BJ (cell line): Measurements from ENCODE around the gene TMEM52B. TPM values are rescaled to one million over a fixed set of nuclear protein-coding genes. Genes with fewer than 3 reads are reported as not detected.

ENCODE experiments used
- CTCF ChIA-PET: fragments of 350-600 bp; formaldehyde crosslinking; extraction: SDS; loops from one replicate; lab custom pipeline; 2021; ENCODE audit warnings: antibody characterized with exemption, inconsistent platforms; lab: Yijun Ruan, JAX
- POLR2A ChIA-PET: fragments of 300-600 bp; sonication (Branson Sonifier 250); formaldehyde crosslinking; extraction: SDS; loops from one replicate; lab custom pipeline; 2021; ENCODE audit warnings: antibody characterized with exemption; lab: Charles Lee
- DNase-seq: peaks from one replicate; pipeline ENCODE4 v3.0.0-alpha.2; 2011; ENCODE audit warnings: low read depth
- H3K27me3 ChIP-seq: 2 replicates; pipeline ENCODE4 v1.6.0; 2011; ENCODE audit warnings: low read length; ENCODE audit not compliant: control insufficient read depth, insufficient read depth
- H3K36me3 ChIP-seq: 2 replicates; pipeline ENCODE4 v1.5.1; 2011; ENCODE audit warnings: low read length; ENCODE audit not compliant: control insufficient read depth, insufficient read depth
- H3K4me3 ChIP-seq: 2 replicates; pipeline ENCODE4 v1.5.1; 2011; ENCODE audit warnings: low read depth, mild to moderate bottlenecking, control low read depth, low read length
- polyA plus RNA-seq: library from polyadenylated mRNA; depleted of rRNA; stranded (reverse); fragments of >200 nt; gene quantifications from 2 replicates; pipeline ENCODE4 v1.2.3, GENCODE V29; 2011
- TF ChIP-seq, protein P1 (sequence below): IDR thresholded peaks from 2 replicates; pipeline ENCODE4 v1.5.1; 2011; ENCODE audit warnings: low read depth, mild to moderate bottlenecking, control low read depth, inconsistent platforms, low read length, moderate library complexity; ENCODE audit not compliant: insufficient read depth

Gene TMEM52B
- polyA plus RNA-seq, 1 experiment, result 0.85 TPM

DNA sequence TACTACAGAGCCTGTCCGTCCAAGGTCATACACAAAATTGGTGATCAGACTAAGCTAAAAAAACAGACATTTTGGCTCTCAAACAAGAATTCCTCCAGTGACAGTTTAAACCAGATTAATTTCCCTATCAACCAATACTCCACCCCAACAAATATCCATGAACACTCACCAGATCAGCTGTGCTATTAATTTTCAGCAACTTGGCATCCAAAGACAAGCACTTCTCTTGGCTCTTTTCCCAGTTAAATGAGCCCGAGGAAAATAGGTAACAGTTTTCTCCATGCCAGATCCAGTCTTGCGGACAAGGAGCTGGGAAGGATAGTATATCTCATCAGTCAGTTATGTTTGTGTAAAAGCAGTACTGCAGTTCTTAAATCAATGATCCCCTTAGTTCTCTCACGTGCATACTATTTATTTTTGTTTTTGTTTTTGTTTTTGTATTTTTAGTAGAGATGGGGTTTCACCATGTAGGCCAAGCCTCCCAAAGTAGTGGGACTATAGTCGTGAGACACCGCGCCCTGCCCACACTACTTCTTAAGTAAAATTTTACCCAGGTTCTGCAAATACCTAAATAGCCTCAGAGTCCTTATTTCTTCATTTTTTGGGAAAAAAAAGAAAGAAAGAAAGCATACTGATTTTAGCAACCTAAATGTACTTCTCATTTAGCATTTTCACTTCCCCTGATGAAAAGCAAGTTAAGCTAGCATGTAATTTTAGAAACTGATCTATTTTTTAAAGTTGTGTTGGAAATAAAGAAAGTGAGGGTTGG, 18.0 kb upstream of the TMEM52B start:
- Histone ChIP-seq H3K4me3 (no peak overlapping the region), H3K27me3 (no peaks in the 10 kb centered on the region), H3K36me3 (no peaks in the 10 kb centered on the region)
- no peak for DNase-seq
- ChIA-PET CTCF (interaction anchor here (1.5 to 1.6 kb wide), 2 partner anchors 29 to 64 kb away, joined by 3 to 4 read pairs; no protein-coding TSS in a partner anchor), POLR2A (no interaction called here)
- TF ChIP-seq, protein P1, sequence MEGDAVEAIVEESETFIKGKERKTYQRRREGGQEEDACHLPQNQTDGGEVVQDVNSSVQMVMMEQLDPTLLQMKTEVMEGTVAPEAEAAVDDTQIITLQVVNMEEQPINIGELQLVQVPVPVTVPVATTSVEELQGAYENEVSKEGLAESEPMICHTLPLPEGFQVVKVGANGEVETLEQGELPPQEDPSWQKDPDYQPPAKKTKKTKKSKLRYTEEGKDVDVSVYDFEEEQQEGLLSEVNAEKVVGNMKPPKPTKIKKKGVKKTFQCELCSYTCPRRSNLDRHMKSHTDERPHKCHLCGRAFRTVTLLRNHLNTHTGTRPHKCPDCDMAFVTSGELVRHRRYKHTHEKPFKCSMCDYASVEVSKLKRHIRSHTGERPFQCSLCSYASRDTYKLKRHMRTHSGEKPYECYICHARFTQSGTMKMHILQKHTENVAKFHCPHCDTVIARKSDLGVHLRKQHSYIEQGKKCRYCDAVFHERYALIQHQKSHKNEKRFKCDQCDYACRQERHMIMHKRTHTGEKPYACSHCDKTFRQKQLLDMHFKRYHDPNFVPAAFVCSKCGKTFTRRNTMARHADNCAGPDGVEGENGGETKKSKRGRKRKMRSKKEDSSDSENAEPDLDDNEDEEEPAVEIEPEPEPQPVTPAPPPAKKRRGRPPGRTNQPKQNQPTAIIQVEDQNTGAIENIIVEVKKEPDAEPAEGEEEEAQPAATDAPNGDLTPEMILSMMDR, result no peak

DNA sequence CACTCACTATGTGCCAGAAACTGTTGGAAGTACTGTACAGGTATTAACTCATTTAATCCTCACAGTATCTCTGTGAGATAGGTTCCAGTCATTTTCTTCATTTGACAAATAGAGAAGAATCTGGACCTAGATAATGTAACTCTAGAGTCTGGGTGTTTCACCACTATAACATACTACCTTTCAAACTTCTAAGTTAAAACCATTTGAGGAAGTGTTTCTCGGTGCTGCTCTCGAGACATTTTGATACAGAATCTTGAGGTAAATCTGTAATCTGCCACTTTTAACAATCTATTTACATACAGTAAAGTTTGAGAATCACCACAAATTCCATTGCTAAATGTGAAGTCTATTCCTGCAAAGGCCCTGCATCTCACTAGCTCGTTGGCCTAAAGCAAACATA, 15.7 kb upstream of the TMEM52B start:
- CTCF ChIA-PET, result interaction anchor here (0.6 to 2.9 kb wide), 3 partner anchors 8 to 80 kb away, joined by 3 to 15 read pairs (median 3); no protein-coding TSS in a partner anchor
- Histone ChIP-seq H3K36me3 (no peaks in the 10 kb centered on the region), H3K4me3 (no peak overlapping the region), H3K27me3 (no peaks in the 10 kb centered on the region)
- TF ChIP-seq, protein P1, result no peak
- POLR2A ChIA-PET, result no interaction called here
- no peak for DNase-seq

DNA sequence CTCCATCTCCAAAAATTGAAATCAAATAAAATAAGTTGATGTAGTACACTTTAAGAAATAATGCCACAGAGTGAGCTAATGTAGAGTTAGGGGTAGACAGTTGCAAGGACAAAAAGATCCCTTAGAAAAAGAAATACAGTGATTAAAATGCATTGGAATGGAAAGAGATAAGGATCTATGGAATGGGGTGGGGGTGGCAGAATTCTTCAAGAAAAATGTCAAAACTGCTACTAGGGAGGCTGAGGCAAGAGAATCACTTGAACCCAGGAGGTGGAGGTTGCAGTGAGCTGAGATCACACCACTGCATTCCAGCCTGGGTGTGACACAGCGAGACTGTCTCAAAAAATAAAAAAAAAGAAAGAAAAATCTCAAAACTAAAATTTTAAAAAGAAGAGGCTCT, 13.4 kb upstream of the TMEM52B start:
- TF ChIP-seq, protein P1, result no peak
- CTCF ChIA-PET, result interaction anchor here (2.9 kb wide), 1 partner anchor 12 kb away, joined by 15 read pairs; no protein-coding TSS in a partner anchor
- DNase-seq, result no peak

DNA sequence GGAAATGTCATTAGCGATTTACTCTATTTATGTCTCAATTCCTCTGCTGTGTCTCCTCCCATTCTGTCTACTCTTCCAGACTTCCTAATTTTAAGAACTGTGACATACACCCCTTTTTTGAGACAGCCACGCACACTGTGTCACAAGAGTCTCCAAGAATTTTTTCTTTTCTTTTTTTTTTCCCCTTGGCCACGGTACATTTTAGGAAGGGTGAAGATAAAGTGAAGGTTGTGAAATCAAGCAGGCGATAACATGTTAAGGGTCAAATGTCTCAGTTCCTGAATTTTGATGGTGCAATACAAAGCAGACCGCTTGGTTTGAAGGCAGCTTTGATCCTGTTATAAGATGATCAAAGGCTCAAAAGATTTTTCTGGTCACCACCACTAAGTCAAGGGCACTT, 11.2 kb upstream of the TMEM52B start:
- H3K36me3 ChIP-seq, result no peaks in the 10 kb centered on the region
- H3K4me3 ChIP-seq, result no peak overlapping the region
- POLR2A ChIA-PET, result no interaction called here
- TF ChIP-seq, protein P1, result no peak
- CTCF ChIA-PET, result no interaction called here
- no peaks in the 10 kb centered on the region for H3K27me3 ChIP-seq
- no peak for DNase-seq

More for the DNA sequence above, 13.4 kb upstream of the TMEM52B start:
- POLR2A ChIA-PET, result no interaction called here
- no peaks in the 10 kb centered on the region for H3K36me3 ChIP-seq
- H3K27me3 ChIP-seq, result no peaks in the 10 kb centered on the region
- H3K4me3 ChIP-seq, result no peak overlapping the region

DNA sequence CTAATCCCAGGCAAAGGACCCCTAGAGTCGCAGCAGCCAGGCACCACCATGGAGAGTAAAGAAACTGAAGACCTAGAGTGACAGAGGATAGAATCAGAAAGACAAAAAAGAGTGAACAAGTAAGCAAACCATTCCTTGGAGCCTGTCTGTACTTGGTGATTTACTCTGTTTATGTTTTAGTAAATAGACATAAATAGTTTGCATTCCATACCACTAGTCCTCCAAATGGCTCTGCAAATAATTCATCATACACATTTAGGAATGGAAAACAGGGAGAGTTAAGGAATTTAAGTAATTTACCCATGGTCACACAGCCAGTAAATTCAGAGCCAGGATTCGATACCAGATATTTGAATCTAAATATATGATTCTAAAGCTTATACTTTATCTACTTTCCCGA, 9.7 kb upstream of the TMEM52B start:
- Histone ChIP-seq H3K4me3 (no peak overlapping the region), H3K27me3 (no peaks in the 10 kb centered on the region), H3K36me3 (no peaks in the 10 kb centered on the region)
- ChIA-PET POLR2A (no interaction called here), CTCF (interaction anchor here (0.7 to 1.7 kb wide), 6 partner anchors 9 to 135 kb away, joined by 3 to 10 read pairs (median 4); no protein-coding TSS in a partner anchor)
- no peak for DNase-seq
- TF ChIP-seq, protein P1, result no peak
